ENCODE data around the gene SEPTIN10. TPM values are rescaled to one million over a fixed set of nuclear protein-coding genes. Genes with fewer than 3 reads are reported as not detected.

The SEPTIN10 gene
- total and polyA plus RNA-seq, 9 of the 15 experiments (the other 6 are each of a cell fraction or from before 2014, with no cell fraction given), result 0.40 TPM; not detected in 8

DNA sequence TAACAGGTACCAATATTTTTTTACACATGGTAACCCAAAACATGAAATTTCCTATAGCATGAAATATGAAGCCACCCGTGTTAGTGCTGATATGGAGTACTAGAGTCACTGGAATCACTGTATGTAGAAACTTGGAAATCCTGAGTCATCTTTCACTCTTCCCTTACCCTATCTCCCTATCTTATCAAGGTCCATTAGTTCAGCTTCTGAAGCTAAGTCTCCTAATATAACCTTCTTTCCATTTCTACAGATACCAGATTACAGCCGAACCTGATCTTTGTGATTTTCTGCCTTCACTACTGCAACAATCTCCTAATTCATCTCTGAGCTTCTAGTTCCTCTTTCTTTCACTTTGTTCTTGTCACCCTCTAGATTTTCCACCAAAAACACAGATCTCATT lies 59.0 kb downstream of the SEPTIN10 start (continued):
- TF ChIP-seq, protein P1, sequence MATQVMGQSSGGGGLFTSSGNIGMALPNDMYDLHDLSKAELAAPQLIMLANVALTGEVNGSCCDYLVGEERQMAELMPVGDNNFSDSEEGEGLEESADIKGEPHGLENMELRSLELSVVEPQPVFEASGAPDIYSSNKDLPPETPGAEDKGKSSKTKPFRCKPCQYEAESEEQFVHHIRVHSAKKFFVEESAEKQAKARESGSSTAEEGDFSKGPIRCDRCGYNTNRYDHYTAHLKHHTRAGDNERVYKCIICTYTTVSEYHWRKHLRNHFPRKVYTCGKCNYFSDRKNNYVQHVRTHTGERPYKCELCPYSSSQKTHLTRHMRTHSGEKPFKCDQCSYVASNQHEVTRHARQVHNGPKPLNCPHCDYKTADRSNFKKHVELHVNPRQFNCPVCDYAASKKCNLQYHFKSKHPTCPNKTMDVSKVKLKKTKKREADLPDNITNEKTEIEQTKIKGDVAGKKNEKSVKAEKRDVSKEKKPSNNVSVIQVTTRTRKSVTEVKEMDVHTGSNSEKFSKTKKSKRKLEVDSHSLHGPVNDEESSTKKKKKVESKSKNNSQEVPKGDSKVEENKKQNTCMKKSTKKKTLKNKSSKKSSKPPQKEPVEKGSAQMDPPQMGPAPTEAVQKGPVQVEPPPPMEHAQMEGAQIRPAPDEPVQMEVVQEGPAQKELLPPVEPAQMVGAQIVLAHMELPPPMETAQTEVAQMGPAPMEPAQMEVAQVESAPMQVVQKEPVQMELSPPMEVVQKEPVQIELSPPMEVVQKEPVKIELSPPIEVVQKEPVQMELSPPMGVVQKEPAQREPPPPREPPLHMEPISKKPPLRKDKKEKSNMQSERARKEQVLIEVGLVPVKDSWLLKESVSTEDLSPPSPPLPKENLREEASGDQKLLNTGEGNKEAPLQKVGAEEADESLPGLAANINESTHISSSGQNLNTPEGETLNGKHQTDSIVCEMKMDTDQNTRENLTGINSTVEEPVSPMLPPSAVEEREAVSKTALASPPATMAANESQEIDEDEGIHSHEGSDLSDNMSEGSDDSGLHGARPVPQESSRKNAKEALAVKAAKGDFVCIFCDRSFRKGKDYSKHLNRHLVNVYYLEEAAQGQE (IDR thresholded peaks at IDR 0.05; ENCODE audit: borderline replicate concordance), result no peak
- TF ChIP-seq, protein P1 (CRISPR knock-in tag; IDR thresholded peaks at IDR 0.05; ENCODE audit: low read depth), result no peak
- TF ChIP-seq, protein P2, sequence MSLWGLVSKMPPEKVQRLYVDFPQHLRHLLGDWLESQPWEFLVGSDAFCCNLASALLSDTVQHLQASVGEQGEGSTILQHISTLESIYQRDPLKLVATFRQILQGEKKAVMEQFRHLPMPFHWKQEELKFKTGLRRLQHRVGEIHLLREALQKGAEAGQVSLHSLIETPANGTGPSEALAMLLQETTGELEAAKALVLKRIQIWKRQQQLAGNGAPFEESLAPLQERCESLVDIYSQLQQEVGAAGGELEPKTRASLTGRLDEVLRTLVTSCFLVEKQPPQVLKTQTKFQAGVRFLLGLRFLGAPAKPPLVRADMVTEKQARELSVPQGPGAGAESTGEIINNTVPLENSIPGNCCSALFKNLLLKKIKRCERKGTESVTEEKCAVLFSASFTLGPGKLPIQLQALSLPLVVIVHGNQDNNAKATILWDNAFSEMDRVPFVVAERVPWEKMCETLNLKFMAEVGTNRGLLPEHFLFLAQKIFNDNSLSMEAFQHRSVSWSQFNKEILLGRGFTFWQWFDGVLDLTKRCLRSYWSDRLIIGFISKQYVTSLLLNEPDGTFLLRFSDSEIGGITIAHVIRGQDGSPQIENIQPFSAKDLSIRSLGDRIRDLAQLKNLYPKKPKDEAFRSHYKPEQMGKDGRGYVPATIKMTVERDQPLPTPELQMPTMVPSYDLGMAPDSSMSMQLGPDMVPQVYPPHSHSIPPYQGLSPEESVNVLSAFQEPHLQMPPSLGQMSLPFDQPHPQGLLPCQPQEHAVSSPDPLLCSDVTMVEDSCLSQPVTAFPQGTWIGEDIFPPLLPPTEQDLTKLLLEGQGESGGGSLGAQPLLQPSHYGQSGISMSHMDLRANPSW (CRISPR knock-in tag; IDR thresholded peaks at IDR 0.05), result no peak
- TF ChIP-seq ZNF184 (CRISPR knock-in tag; IDR thresholded peaks at IDR 0.05), result no peak

Measured in K562 (cell line).